Lower lobe of right lung (tissue), 2 donors: Measurements from ENCODE around the gene RBKS. TPM values are rescaled to one million over a fixed set of nuclear protein-coding genes. Genes with fewer than 3 reads are reported as not detected.

ENCODE experiments used
- ATAC-seq, 2 donors: fragments of 200-7000 bp; cut with Tn5 transposase; one replicate each; pipeline ENCODE4 v1.9.1; 2020 to 2022; ENCODE audit warnings: mild to moderate bottlenecking in 2 of 2, moderate library complexity in 2 of 2
- DNase-seq: peaks from one replicate; pipeline ENCODE4 v3.0.0-alpha.2; 2020
- H3K27ac ChIP-seq: fragments of 200-600 bp; one replicate; pipeline ENCODE4 v1.8.0; 2022
- H3K27me3 ChIP-seq: fragments of 200-600 bp; one replicate; pipeline ENCODE4 v1.8.0; 2022; ENCODE audit warnings: low read depth
- H3K36me3 ChIP-seq: fragments of 200-600 bp; one replicate; pipeline ENCODE4 v1.8.0; 2022; ENCODE audit warnings: mild to moderate bottlenecking
- H3K4me1 ChIP-seq: fragments of 200-600 bp; one replicate; pipeline ENCODE4 v1.8.0; 2022
- H3K4me3 ChIP-seq: fragments of 200-600 bp; one replicate; pipeline ENCODE4 v1.8.0; 2022; ENCODE audit warnings: mild to moderate bottlenecking
- H3K9me3 ChIP-seq: fragments of 200-600 bp; one replicate; pipeline ENCODE4 v1.8.0; 2022
- intact Hi-C: fragments of 100-400 bp; cut with DNase I; formaldehyde crosslinking; loops from one replicate; pipeline ENCODE4 v1.11.0; 2022
- total RNA-seq: library from RNA; stranded (reverse); fragmentation: NEBNext Ultra II Directional; extraction: Animal tissue kit (Norgen Biotek cat#: 25700); gene quantifications from one replicate; pipeline ENCODE4 v1.2.1, GENCODE V29; 2021
- TF ChIP-seq, protein P1 (sequence below): fragments of 200-600 bp; IDR thresholded peaks from one replicate; pipeline ENCODE4 v1.8.0; 2022; ENCODE audit warnings: antibody characterized with exemption, mild to moderate bottlenecking
- donor health status: DM: no; HTN: yes; CAD: no; lungs with severe emphysema.

The RBKS gene
- total RNA-seq, 1 donor from 2014 or later = 2.2 TPM

DNA sequence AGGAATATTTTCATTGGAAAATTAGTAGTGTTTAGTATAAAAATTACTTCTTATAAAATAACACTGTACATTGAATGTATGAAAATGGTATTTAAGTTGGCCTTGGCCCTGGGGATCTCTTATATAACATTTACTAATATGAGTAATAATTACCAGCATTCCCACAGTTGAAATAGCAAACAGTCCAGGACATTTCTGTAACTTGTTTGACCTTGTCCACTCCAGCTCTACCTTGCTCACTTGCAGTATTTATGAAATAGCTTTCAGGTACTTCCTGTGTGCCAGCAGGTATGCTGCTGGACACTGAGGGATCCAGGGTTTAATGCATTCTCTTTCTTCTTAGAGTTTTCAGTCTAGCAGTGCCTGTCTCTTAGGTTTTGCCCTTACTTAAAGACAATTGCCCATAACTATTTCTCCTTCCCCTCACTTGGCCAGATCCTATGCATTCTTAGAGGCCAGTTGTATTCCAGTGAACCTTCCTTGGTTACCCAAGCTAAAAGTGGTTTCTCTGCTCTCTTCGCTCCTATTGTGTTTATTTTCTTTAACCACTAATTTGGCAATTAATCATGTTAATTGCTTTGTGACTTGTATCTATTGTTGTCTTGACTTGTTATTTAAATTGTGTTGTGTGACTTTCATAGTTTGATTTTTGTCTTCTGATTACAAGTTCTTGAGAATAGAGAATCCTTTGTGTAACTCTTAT is 26.3 kb upstream of the RBKS start:
- H3K4me3 ChIP-seq = no peak overlapping the region
- ATAC-seq (peak; percentile 80 to 90), DNase-seq (no peak)
- H3K36me3 ChIP-seq = no peaks in the 10 kb centered on the region
- intact Hi-C loops = no loop called here
- TF ChIP-seq, protein P1, sequence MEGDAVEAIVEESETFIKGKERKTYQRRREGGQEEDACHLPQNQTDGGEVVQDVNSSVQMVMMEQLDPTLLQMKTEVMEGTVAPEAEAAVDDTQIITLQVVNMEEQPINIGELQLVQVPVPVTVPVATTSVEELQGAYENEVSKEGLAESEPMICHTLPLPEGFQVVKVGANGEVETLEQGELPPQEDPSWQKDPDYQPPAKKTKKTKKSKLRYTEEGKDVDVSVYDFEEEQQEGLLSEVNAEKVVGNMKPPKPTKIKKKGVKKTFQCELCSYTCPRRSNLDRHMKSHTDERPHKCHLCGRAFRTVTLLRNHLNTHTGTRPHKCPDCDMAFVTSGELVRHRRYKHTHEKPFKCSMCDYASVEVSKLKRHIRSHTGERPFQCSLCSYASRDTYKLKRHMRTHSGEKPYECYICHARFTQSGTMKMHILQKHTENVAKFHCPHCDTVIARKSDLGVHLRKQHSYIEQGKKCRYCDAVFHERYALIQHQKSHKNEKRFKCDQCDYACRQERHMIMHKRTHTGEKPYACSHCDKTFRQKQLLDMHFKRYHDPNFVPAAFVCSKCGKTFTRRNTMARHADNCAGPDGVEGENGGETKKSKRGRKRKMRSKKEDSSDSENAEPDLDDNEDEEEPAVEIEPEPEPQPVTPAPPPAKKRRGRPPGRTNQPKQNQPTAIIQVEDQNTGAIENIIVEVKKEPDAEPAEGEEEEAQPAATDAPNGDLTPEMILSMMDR = no peak
- peaks cover 46% of the 10 kb centered on the region for H3K4me1 ChIP-seq
- H3K27me3 ChIP-seq = no peaks in the 10 kb centered on the region
- no peaks in the 10 kb centered on the region for H3K9me3 ChIP-seq
- peak overlapping the region; percentile 38 for H3K27ac ChIP-seq

DNA sequence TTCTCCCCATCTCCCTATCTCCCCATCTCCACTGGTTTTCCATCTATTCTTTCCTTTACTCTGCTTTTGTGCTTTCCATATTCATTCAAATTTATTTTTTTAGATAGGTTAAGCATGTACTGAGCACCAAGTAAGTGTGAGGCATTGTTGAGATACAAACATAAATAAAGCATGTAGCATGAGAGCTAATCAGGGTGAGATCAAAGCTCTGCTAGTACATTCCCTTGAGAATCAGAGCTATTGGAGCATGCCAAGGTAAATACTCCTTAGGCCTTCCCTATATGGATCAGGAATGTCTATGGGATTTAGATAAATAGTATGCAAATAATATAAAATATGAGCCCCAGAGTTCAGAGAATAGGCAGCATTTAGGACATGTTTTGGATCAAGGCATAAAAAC is 25.7 kb upstream of the RBKS start:
- intact Hi-C loops = no loop called here

DNA sequence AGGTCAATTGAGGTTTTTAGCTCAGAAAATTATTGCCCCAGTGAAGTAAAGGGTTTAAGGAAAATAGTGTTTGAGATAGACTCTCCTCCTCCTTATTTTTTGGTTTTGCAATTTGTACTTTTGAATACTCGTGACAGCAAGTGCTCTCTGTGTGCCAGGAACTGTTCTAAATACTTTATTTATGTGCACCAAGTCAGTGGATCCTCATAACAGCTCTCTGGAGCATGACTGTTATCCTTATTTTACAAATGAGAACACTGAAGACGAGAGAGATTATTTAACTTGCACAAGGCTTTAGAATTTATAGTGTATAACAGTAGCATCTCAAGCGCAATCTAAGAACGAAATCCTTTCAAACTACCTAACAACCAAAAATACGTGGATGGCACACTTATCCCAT is 25.0 kb upstream of the RBKS start:
- no peaks in the 10 kb centered on the region for H3K27me3 ChIP-seq
- H3K36me3 ChIP-seq = no peaks in the 10 kb centered on the region
- no peaks in the 10 kb centered on the region for H3K9me3 ChIP-seq
- DNase-seq (no peak), ATAC-seq (peak in 1 of 2 donors; percentile 61)
- peak overlapping the region; percentile 38 for H3K27ac ChIP-seq
- intact Hi-C loops = no loop called here
- peaks cover 36% of the 10 kb centered on the region for H3K4me1 ChIP-seq
- no peak overlapping the region for H3K4me3 ChIP-seq
- TF ChIP-seq, protein P1 = no peak

More for the DNA sequence above, 25.7 kb upstream of the RBKS start:
- Histone ChIP-seq H3K4me1 (peaks cover 43% of the 10 kb centered on the region), H3K27me3 (no peaks in the 10 kb centered on the region), H3K36me3 (no peaks in the 10 kb centered on the region), H3K9me3 (no peaks in the 10 kb centered on the region), H3K27ac (peak overlapping the region; percentile 38), H3K4me3 (no peak overlapping the region)
- peak in 1 of 2 donors; percentile 26 for ATAC-seq
- TF ChIP-seq, protein P1 = no peak
- no peak for DNase-seq

DNA sequence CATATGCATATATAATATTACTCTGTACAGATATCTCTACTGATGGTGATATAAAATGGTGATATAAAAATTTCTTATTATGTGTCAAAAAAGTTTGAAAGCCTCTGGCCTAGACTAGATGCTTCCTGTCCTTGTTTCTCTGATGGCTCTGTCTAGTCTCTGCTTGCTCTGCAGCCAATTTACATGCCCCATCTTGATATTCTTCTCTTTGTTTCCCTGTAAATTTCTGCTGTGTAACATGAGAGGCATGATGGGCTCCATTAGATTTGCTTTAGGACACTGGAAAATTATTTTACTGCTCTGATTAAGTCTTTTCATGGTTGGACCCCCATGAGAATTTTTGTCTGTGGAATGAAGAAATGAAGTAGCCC is 24.6 kb upstream of the RBKS start:
- no peaks in the 10 kb centered on the region for H3K36me3 ChIP-seq

DNA sequence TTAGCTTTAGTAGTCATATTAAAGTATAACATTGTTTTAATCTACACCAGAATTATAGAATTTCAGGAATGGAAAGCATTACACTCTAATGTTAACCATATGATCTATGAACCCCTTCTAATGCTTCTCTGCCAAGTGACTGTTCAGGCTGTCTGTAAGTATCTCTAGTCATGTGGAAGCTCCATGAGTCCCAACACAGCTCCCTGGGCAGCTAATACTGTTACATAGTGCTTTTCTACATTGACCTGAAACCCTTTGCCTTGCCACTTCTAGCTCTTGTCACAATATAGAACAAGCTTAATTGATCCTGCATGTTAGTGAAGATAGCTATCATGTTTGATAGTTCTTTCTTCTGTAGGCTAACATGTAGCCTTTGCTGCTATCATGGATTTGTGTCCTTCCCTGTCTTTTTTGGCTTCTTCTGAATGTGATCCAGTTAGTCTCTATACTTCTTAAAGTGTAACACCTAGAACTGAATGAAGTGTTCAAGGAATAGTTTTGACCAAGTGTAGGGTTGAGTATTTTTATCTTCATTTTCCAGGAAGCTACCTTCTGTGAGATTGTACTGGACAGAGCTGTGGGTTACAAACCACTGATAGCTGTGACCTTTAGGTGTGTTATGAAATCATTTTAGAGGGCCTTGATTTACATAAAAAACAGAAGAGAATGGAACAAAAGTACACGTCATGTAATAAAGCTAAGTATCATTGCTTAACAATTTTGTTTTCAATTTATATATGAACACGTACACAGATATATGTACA is 24.0 kb upstream of the RBKS start:
- no peak for DNase-seq
- Histone ChIP-seq H3K27ac (peak overlapping the region; percentile 38), H3K4me3 (no peak overlapping the region), H3K9me3 (no peaks in the 10 kb centered on the region), H3K36me3 (no peaks in the 10 kb centered on the region), H3K27me3 (no peaks in the 10 kb centered on the region), H3K4me1 (peaks cover 29% of the 10 kb centered on the region)
- intact Hi-C loops = no loop called here
- TF ChIP-seq, protein P1 = no peak
- peak in 1 of 2 donors; percentile 56 for ATAC-seq

More for the DNA sequence above, 24.6 kb upstream of the RBKS start:
- intact Hi-C loops = no loop called here
- H3K4me1 ChIP-seq = peaks cover 32% of the 10 kb centered on the region
- no peaks in the 10 kb centered on the region for H3K9me3 ChIP-seq
- DNase-seq (no peak), ATAC-seq (no peak)
- TF ChIP-seq, protein P1 = no peak
- H3K27me3 ChIP-seq = no peaks in the 10 kb centered on the region
- peak overlapping the region; percentile 38 for H3K27ac ChIP-seq
- no peak overlapping the region for H3K4me3 ChIP-seq
